PFSK-1 (cell line): Measurements from ENCODE around the gene SCYGR2.

Experiments used
- POLR2AphosphoS5 ChIP-seq: IDR thresholded peaks from 2 replicates; pipeline ENCODE4 v1.6.1; 2012; ENCODE audit warnings: low read depth, mild to moderate bottlenecking, control low read depth, low read length, moderate library complexity
- TAF1 ChIP-seq: IDR thresholded peaks from 2 replicates; pipeline ENCODE4 v1.6.1; 2012; ENCODE audit warnings: low read length, control low read depth, borderline replicate concordance; ENCODE audit not compliant: insufficient read depth

GRCh38 chr2:227602358-227602757 is 3.7 kb downstream of the SCYGR2 start:
- TF ChIP-seq POLR2AphosphoS5: no peak
- no peak for TF ChIP-seq TAF1
